ENCODE measurements around the gene GPD2.

Gene GPD2

DNA sequence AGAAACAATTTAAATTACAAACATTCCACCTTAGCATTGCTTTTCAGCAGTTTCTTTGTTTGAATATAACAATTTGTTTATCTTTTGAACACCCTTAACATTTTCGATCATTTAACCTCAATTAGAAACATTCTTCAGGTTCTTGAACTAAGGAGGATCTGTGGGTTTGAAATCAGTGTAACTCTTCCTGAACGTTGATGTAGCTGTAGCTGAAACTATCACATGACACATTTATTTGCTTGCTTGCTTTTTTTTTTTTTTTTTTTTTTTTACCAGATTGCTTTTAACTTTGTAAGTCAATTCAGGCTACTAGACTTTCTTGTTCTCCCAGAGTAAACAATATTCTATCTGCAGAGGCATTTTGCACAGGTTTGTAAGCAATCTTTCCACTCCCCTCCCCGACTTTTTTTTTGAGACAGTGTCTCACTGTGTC is 47.6 kb downstream of the GPD2 start:
- Histone ChIP-seq H3K36me3 (replicated peaks; ENCODE audit: insufficient read depth, low read length) (no peaks in the 10 kb centered on the region), H3K9me3 (replicated peaks; ENCODE audit: insufficient read depth, low read length) (no peaks in the 10 kb centered on the region), H3K27me3 (replicated peaks; ENCODE audit: insufficient read depth, low read length) (no peaks in the 10 kb centered on the region), H2AFZ (ENCODE audit: low read length) (no peak overlapping the region), H3F3A (ENCODE audit: insufficient read depth, low read length) (no peaks in the 10 kb centered on the region), H3K9ac (ENCODE audit: low read length) (no peak overlapping the region), H3K4me1 (ENCODE audit: low read length) (peaks cover 14% of the 10 kb centered on the region), H3K27ac (ENCODE audit: low read length) (no peak overlapping the region), H3K4me3 (ENCODE audit: low read length) (no peak overlapping the region), H4K20me1 (ENCODE audit: insufficient read depth, low read length) (no peaks in the 10 kb centered on the region), H3K4me2 (ENCODE audit: low read depth, low read length) (peak overlapping the region; percentile 22; the same call in 1 of the 2 replicates), H3K9me2 (replicated peaks; ENCODE audit: insufficient read depth, low read length) (no peaks in the 10 kb centered on the region), H3K79me2 (ENCODE audit: low read length) (no peaks in the 10 kb centered on the region)
- DNase-seq: peak; percentile 42
- TF ChIP-seq, protein P1, sequence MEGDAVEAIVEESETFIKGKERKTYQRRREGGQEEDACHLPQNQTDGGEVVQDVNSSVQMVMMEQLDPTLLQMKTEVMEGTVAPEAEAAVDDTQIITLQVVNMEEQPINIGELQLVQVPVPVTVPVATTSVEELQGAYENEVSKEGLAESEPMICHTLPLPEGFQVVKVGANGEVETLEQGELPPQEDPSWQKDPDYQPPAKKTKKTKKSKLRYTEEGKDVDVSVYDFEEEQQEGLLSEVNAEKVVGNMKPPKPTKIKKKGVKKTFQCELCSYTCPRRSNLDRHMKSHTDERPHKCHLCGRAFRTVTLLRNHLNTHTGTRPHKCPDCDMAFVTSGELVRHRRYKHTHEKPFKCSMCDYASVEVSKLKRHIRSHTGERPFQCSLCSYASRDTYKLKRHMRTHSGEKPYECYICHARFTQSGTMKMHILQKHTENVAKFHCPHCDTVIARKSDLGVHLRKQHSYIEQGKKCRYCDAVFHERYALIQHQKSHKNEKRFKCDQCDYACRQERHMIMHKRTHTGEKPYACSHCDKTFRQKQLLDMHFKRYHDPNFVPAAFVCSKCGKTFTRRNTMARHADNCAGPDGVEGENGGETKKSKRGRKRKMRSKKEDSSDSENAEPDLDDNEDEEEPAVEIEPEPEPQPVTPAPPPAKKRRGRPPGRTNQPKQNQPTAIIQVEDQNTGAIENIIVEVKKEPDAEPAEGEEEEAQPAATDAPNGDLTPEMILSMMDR (IDR thresholded peaks at IDR 0.05; ENCODE audit: low read length): no peak
- TF ChIP-seq EZH2phosphoT487 (IDR thresholded peaks at IDR 0.05; ENCODE audit: low read length) (no peak), EZH2 (optimal IDR thresholded peaks at IDR 0.05; ENCODE audit: low read depth, low read length) (no peak)

DNA sequence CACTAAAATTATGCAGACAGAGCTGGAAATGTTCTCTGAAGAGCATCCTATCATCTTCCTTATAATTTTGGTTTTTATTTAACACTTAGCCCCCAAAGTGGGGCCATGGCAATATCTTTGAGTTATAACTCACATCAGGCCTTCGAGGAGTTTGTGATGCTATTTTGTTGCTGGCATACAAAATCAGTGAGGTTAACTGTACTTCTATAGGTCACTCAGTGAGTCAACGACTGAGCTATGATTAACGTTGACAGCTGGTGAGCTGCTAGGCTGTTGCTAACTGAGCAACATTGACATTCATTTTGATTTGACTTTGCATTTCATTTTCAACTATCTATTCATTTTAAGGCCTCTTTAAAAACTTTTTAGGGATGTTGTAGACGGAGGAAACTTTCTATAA is 50.0 kb downstream of the GPD2 start:
- no peaks in the 10 kb centered on the region for H4K20me1 ChIP-seq (ENCODE audit: insufficient read depth, low read length)
- no peaks in the 10 kb centered on the region for H3K9me3 ChIP-seq (replicated peaks; ENCODE audit: insufficient read depth, low read length)
- no peak for DNase-seq
- H3K4me1 ChIP-seq (ENCODE audit: low read length): no peaks in the 10 kb centered on the region
- H3K9me2 ChIP-seq (replicated peaks; ENCODE audit: insufficient read depth, low read length): no peaks in the 10 kb centered on the region
- no peak overlapping the region for H3K4me3 ChIP-seq (ENCODE audit: low read length)
- no peaks in the 10 kb centered on the region for H3K36me3 ChIP-seq (replicated peaks; ENCODE audit: insufficient read depth, low read length)
- no peak overlapping the region for H3K27ac ChIP-seq (ENCODE audit: low read length)
- no peak overlapping the region for H3K4me2 ChIP-seq (ENCODE audit: low read depth, low read length)
- no peaks in the 10 kb centered on the region for H3K27me3 ChIP-seq (replicated peaks; ENCODE audit: insufficient read depth, low read length)
- no peak overlapping the region for H3K9ac ChIP-seq (ENCODE audit: low read length)
- H3K79me2 ChIP-seq (ENCODE audit: low read length): no peaks in the 10 kb centered on the region
- H2AFZ ChIP-seq (ENCODE audit: low read length): no peak overlapping the region
- no peak for TF ChIP-seq EZH2phosphoT487 (IDR thresholded peaks at IDR 0.05; ENCODE audit: low read length)
- TF ChIP-seq EZH2 (optimal IDR thresholded peaks at IDR 0.05; ENCODE audit: low read depth, low read length): no peak
- TF ChIP-seq, protein P1 (IDR thresholded peaks at IDR 0.05; ENCODE audit: low read length): no peak
- no peaks in the 10 kb centered on the region for H3F3A ChIP-seq (ENCODE audit: insufficient read depth, low read length)

DNA sequence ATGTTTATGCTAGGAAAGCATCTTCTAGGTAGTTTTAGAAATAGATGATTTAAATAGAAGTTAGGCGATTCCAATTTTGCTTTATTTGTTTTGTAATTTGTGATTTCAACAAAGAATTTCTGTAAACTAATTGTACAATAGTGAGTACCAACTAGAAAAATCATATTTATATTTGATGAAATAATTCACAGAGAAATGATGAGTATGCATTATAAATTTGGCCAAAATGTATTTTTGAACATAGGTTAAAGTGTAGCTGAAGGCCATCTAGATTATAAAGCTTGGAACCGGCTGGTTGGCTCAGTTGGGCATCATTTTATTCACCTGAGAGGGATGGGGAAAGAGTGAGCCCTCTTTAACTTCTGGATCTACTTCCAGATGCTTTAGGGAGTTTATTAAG is 50.4 kb downstream of the GPD2 start:
- Histone ChIP-seq H3K79me2 (ENCODE audit: low read length) (no peaks in the 10 kb centered on the region), H3K27me3 (replicated peaks; ENCODE audit: insufficient read depth, low read length) (no peaks in the 10 kb centered on the region), H3K36me3 (replicated peaks; ENCODE audit: insufficient read depth, low read length) (no peaks in the 10 kb centered on the region), H3K9me3 (replicated peaks; ENCODE audit: insufficient read depth, low read length) (no peaks in the 10 kb centered on the region), H4K20me1 (ENCODE audit: insufficient read depth, low read length) (no peaks in the 10 kb centered on the region), H3F3A (ENCODE audit: insufficient read depth, low read length) (no peaks in the 10 kb centered on the region), H3K4me3 (ENCODE audit: low read length) (no peak overlapping the region), H3K4me2 (ENCODE audit: low read depth, low read length) (no peak overlapping the region), H3K9ac (ENCODE audit: low read length) (no peak overlapping the region), H3K9me2 (replicated peaks; ENCODE audit: insufficient read depth, low read length) (no peaks in the 10 kb centered on the region), H2AFZ (ENCODE audit: low read length) (no peak overlapping the region), H3K4me1 (ENCODE audit: low read length) (no peaks in the 10 kb centered on the region), H3K27ac (ENCODE audit: low read length) (no peak overlapping the region)
- no peak for TF ChIP-seq EZH2 (optimal IDR thresholded peaks at IDR 0.05; ENCODE audit: low read depth, low read length)
- no peak for TF ChIP-seq EZH2phosphoT487 (IDR thresholded peaks at IDR 0.05; ENCODE audit: low read length)
- TF ChIP-seq, protein P1 (IDR thresholded peaks at IDR 0.05; ENCODE audit: low read length): no peak
- DNase-seq: no peak

Data from MM.1S (cell line).